ENCODE measurements around the gene IL18BP.

IL18BP gene

DNA sequence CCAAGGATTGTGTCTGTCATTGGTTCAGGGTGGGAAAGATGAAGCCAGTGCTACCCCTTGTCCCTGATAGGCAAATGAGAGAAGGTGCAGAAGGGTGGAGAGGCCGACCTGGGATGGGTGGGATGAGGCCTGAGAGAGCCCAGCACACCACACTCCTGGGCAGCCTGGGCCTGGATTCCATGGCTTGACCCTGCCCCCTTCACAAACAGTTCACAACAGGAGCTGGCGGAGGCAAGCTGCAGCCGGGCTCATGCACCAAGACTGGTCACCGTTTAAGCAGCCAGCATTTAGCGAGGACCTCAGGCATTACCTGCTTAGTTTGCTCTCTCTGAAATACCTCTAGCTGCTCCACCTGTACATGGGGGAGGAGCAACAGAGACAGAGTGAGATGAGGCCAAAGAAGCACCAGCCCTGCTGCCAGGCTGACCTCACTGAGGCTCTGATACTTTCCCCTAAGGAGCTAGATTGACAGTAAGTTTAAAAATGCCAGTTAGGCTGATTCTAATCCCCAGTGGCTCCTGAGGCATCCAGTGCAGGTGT lies 13.5 kb downstream of the IL18BP start:
- DNase-seq (ENCODE audit: low spot score) = no peak

- no peak for DNase-seq (ENCODE audit: low spot score)
Observed at GRCh38 chr11:72012897-72013721, 14.4 kb downstream of the IL18BP start.

GRCh38 chr11:72013765-72014711 lies 15.3 kb downstream of the IL18BP start:
- no peak for DNase-seq (ENCODE audit: low spot score)

DNA sequence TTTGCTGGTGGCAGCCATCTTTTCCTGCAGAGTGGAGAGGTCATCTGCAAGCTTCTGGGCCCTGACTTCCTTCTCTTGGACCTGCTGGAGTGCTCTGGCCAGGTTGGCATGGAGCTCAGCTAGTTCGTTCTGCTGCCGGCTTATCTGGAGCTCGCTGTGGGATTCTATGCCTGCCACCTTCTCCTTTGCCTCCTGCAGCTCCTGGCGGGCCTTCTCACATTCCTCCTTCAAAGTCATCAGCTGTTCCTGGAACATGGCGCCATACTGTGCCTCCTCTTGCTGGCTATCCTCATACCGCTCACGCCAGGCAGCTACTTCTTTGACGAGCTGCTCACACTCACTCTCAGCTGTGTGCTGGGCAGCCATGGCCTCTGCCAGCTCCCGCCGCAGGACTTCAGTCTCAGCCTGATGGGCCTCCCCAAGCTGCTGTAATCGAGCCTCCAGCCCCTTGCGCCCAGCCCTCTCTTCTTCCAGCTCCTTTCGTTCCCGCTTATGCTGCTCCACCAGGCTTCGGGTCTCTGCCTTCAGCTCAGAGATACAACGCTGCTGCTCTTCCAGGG lies 16.1 kb downstream of the IL18BP start:
- no peak for DNase-seq (ENCODE audit: low spot score)

- DNase-seq (ENCODE audit: low spot score) = no peak
Observed at GRCh38 chr11:72015511-72016061, 16.9 kb downstream of the IL18BP start.

DNA sequence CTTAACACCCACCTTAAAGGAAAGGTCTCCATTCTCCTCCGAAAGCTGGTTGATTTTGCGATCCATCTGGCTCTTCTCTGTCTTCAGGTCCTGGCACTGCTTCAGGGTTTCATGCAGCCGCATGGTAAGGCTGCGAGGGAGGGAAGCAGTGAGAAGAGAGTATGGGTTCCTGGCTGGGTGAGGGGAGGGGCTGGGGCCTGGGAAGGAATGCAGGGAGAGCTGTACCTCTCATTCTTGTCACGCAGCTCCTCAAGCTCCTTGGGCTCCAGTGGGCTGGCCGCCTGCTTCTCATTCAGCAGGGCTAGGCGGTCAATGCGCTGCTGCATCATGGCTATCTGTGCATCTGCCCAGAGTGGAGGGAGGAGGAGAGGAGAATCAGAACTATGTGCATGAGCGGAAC lies 19.5 kb downstream of the IL18BP start:
- DNase-seq (ENCODE audit: low spot score) = no peak

DNA sequence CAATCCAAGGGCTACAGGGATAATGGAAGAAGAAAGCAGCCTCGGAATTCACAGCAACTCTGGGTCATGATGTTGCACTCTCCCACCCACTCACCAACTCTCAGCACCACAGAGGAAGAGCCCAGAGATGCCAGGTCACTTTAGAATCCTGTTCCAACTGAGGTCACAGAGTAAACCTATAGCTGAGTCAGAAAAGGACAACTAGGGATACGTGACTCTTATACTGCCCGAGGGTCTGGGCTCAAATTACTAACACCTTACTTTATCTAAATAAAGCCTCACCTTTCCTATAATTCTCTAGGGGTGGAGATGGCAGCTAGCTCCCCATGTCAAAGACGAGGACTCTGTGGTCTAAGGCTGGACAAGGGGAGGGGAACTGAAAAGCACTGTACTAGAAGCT lies 24.6 kb downstream of the IL18BP start:
- DNase-seq (ENCODE audit: low spot score) = no peak

DNA sequence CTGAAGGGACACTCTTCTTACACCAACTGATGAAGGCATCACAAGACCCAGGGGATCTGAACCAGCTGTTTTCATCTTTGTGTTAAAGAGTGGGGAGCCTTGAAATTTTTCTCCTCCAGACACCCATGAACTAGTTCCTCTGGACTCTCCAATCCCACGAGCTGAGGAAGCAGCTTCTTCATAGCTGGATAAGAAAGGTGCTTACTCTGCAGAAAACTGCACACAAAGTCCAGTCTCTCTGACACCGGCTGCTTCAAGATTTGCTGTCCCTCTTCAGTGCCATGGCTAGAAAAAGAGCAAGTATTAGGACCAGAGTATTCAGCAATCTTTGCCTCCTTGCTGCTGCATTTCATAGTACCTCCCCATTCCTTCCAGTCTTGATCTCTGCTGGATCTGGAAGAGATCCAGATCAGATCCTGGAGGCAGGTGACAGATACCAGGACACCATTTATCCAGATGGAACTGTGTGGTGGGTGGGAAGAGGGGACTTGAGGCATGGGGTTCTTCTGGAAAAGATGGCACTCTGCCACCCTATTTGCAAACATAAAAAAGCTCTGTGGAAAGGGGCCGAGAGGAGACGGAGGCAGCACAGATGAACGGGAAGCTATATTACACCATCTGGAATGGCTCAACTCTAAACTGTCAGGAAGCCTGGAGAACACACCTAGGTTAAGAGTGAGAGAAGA lies 25.5 kb downstream of the IL18BP start:
- no peak for DNase-seq (ENCODE audit: low spot score)

GRCh38 chr11:72026090-72026489 lies 27.4 kb downstream of the IL18BP start:
- DNase-seq (ENCODE audit: low spot score) = no peak

GRCh38 chr11:72030472-72031045 lies 31.9 kb downstream of the IL18BP start:
- no peak for DNase-seq (ENCODE audit: low spot score)

- DNase-seq (ENCODE audit: low spot score) = no peak
Observed at GRCh38 chr11:72036687-72037086, 38.0 kb downstream of the IL18BP start.

DNA sequence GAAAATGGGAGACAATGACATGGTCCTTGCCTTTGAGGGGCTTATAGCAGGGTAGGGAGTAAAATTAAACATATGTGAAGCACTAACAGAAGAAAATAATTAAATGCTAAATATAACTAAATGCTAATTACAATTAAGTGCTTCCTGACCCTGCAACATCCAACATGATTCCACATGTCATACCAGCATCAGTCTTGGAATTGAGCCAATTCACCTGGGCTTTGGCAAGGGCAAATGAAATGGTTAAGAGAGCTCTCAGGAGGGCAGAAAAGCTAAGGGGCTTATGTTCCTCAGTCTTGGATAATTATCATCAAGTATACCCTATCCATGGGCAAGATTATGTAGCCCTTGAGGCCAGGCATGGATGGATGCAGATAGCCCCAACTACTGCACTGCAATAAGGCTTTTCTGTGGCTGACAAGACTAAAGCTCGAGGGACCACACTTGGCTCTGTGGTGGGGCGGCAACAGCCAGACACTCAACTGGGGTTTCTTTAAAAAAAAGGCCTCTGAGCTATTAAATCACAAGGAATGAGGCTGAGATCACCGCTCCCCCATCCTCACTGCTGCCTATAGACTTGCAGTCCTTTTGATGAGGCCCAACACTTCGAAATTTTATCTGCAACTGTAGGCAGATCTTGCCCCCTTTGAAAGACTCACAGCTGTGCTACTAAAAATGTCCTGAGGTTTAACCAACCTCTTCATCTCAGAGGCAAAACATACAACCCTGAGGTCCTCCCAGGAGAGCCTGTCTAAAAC lies 39.0 kb downstream of the IL18BP start:
- DNase-seq (ENCODE audit: low spot score) = no peak

- no peak for DNase-seq (ENCODE audit: low spot score)
Observed at GRCh38 chr11:72038491-72038890, 39.8 kb downstream of the IL18BP start.

DNA sequence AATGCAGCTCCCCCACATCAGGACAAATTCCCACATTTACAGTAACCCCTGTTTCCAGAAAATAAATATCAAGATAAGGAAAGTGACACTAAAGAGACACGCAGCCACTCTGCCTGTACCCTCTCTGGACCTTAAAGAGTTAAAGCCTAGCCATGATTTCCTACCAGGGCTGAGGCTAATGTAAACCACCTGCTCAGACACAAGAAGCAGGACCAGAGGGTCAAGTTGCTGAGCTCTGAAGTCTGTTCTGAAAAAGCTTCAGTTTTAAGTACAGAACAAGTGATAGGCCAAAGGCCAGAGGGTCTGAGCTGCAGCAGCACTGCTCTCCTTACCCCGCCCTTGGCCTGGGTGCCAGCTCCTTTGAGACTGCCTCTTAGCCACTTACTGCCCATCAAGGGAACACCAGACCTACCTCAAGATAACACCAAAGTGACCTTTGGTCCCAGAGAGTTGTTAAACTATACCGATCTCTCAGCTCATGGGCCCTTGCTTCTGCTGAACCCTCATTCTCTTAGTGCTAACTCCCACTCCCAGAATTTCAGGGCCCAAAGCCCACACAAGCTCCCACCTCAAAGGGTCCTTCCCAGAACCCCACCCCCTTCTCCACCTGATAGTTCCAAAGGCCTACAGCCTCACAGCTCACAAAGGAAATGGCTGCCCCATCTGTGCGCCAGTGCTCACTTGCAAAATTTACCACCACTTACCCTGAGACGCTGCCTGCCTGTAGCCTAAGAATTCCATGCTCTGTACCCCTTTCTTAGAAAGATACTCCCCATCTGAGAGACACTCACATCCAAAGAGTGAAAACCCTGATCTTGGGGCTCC lies 40.5 kb downstream of the IL18BP start:
- DNase-seq (ENCODE audit: low spot score) = peak; percentile 66

GRCh38 chr11:72039856-72040401 lies 41.2 kb downstream of the IL18BP start:
- no peak for DNase-seq (ENCODE audit: low spot score)

DNA sequence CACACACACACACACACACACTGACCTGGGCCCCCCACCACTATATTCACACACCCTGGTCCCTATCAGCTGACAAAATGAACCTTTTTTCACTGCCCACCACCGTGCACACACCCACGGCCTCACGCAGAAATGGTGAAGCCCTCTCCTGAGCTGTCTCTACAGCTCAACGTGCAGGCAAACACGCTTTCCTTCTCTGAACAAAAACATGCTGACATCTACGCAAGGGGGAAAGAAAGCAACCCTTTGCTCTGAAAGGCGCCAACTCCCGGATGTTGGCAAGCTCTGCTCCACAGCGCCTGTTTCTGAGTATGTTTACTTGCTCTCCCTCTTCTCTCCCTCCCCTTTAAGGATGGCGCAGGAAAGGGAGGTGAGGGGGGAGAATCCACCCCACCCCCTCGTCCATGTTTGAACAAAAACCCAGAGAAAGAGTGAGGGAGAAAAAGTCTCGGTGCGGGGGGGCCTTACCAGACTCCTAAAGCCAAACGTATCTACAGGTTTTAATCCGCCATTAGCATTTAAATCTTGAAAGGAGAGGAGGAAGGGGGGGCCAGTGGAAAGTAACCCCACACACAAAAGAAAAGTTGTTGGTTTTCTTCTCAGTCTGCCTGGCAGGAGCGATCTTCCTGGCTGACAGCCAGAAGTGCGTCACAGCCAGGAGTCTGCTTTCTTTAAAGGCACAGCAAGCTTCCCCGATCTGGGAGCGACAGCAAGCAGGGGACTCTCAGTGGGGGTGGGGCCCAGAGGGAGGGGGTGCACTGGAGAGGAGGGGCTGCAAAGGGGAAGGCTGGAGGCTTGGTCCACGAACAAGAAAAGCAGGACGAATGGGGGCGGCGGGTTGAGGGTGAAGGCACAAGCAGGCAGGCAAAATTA lies 42.0 kb downstream of the IL18BP start:
- peak; percentile 91 for DNase-seq (ENCODE audit: low spot score)

GRCh38 chr11:72041364-72042063 lies 42.8 kb downstream of the IL18BP start:
- DNase-seq (ENCODE audit: low spot score) = peak; percentile 95

Data from SK-N-DZ (cell line).